Fibroblast of the aortic adventitia (primary cell): ENCODE measurements around the gene TOR1A. TPM values are rescaled to one million over a fixed set of nuclear protein-coding genes. Genes with fewer than 3 reads are reported as not detected.
A peak's percentile ranks its signal among the peaks of the same experiment; 100 is the strongest.
"Not testable (repeated sequence)": the region's sequence is repeated elsewhere in the genome, so short reads cannot be mapped to it uniquely, and the experiment has no call there.

Source experiments
- DNase-seq: peaks from one replicate; pipeline ENCODE4 v3.0.0-alpha.2; 2010; ENCODE audit warnings: low read depth
- H3K4me3 ChIP-seq: 2 replicates; pipeline ENCODE4 v1.5.1; 2011; ENCODE audit warnings: low read depth, mild to moderate bottlenecking, control low read depth, low read length, moderate library complexity
- total RNA-seq: library from RNA; depleted of rRNA; stranded (reverse); fragments of >200 nt; gene quantifications from 2 replicates; pipeline ENCODE4 v1.2.3, GENCODE V29; 2012; ENCODE audit warnings: low replicate concordance
- TF ChIP-seq, protein P1 (sequence below): IDR thresholded peaks from 2 replicates; pipeline ENCODE4 v1.5.1; 2011; ENCODE audit warnings: mild to moderate bottlenecking, low read length, control low read depth, inconsistent platforms; ENCODE audit not compliant: insufficient read depth

TOR1A gene
- total RNA-seq, 1 donor = 48.9 TPM

DNA sequence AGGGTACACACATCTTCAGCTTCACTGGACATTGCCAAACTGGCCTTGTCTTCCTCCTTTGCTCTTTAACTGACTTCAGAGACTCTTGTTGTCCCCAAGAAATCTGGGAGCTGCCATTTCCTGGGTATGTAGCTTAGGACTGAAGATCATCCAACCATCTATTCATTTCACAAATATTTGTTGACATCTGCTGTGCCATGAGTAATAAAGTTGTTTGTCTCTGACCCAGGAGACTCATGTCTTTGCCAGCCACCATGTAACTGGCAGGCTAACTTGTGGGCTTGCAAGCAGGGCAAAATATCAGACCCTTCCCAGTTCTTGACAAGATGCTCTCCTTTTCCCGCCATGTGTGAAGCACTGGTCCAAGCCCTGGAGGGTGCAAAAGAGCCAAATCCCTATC lies 38.1 kb downstream of the TOR1A start:
- TF ChIP-seq, protein P1, sequence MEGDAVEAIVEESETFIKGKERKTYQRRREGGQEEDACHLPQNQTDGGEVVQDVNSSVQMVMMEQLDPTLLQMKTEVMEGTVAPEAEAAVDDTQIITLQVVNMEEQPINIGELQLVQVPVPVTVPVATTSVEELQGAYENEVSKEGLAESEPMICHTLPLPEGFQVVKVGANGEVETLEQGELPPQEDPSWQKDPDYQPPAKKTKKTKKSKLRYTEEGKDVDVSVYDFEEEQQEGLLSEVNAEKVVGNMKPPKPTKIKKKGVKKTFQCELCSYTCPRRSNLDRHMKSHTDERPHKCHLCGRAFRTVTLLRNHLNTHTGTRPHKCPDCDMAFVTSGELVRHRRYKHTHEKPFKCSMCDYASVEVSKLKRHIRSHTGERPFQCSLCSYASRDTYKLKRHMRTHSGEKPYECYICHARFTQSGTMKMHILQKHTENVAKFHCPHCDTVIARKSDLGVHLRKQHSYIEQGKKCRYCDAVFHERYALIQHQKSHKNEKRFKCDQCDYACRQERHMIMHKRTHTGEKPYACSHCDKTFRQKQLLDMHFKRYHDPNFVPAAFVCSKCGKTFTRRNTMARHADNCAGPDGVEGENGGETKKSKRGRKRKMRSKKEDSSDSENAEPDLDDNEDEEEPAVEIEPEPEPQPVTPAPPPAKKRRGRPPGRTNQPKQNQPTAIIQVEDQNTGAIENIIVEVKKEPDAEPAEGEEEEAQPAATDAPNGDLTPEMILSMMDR = no peak
- DNase-seq = no peak
- H3K4me3 ChIP-seq = no peak overlapping the region

DNA sequence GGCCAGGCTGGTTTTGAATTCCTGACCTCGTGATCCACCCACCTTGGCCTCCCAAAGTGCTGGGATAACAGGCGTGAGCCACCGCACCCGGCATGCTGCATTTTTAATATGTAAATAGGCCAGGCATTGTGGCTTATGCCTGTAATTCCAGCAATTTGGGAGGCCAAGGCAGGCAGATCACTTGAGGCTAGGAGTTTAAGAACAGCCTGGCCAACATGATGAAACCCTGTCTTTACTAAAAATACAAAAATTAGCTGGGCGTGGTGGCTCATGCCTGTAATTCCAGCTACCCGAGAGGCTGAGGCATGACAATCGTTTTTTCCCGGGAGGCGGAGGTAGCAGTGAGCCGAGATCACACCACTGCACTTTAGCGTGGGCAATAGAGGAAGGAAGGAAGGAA lies 39.0 kb downstream of the TOR1A start:
- H3K4me3 ChIP-seq, DNase-seq: not testable (repeated sequence)

GRCh38 chr9:129783516-129784361 lies 40.2 kb downstream of the TOR1A start:
- H3K4me3 ChIP-seq = no peak overlapping the region
- DNase-seq = peak; percentile 87
- TF ChIP-seq, protein P1 = peak; percentile 94

DNA sequence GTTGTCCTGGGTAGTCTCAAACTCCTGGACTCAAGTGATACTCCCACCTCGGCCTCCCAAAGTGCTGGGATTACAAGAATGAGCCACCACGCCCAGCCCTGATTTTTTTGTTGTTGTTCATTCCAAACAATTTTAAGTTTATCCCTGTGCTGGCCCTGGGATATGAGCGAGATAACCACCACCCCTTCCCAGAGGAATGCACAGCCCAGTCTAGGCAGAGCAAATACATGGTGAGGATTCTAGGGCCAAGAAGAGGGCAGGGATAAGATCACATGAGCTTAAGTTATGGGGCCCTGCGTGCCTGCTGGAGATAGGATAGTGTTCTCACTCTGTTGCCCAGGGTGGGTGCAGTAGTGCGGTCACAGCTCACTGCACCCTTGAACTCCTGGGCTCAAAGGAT lies 42.0 kb downstream of the TOR1A start:
- peak; percentile 77 for DNase-seq
- no peak overlapping the region for H3K4me3 ChIP-seq
- TF ChIP-seq, protein P1 = no peak

DNA sequence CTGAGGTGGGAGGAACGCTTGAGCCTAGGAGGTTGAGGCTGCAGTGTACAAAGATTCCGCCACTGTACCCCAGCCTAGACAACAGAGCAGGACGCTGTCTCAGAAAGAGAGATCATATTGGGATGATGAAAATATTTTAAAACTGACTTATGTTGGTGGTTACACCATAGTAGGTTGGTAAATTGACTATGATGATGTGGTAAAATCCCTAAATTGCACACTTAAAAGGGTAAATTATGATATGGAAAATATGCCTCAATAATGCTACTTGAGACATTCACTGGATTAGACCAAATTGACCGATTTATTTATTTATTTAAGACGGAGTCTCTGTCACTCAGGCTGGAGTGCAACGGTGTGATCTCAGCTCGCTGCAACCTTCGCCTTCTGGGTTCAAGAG lies 42.8 kb downstream of the TOR1A start:
- TF ChIP-seq, protein P1 = no peak
- DNase-seq = no peak
- H3K4me3 ChIP-seq = no peak overlapping the region

GRCh38 chr9:129779560-129780190 lies 44.3 kb downstream of the TOR1A start:
- DNase-seq = no peak
- H3K4me3 ChIP-seq = no peak overlapping the region
- TF ChIP-seq, protein P1 = no peak

DNA sequence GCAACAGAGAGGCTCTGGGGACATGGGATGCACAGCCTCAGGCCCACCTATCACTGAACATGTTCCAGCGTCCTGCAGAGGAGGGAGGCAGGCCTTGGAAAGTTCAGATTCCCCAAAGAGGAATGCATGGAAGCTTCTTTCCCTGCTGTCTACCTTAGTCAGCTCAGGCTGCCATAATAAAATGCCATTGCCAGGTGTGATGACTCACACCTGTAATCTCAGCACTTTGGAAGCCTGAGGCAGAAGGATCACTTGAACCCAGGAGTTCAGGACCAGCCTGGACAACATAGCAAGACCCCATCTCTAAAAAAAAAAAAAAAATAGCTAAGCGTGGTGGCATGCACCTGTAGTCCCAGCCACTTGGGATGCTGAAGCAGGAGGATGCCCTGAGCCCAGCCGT lies 45.5 kb downstream of the TOR1A start:
- TF ChIP-seq, protein P1 = no peak

More for the DNA sequence above, 45.5 kb downstream of the TOR1A start:
- no peak overlapping the region for H3K4me3 ChIP-seq
- DNase-seq = no peak
